Stimulated activated naive CD8-positive, alpha-beta T cell treated with anti-CD3 and anti-CD28 coated beads, Interleukin-15, Interleukin-2, amounts not matched to agents 100 ng/mL and 50 ng/mL, for 24 hours (primary cell): ENCODE results near the gene HMGB1.
A peak's percentile ranks its signal among the peaks of the same experiment; 100 is the strongest.
"Not testable (repeated sequence)": the region's sequence is repeated elsewhere in the genome, so short reads cannot be mapped to it uniquely, and the experiment has no call there.

Experiments used
- H3K27ac Mint-ChIP-seq: one replicate; pipeline ENCODE4 v1.8.0; 2021; ENCODE audit warnings: mild to moderate bottlenecking, mixed read lengths
- H3K27me3 Mint-ChIP-seq: one replicate; pipeline ENCODE4 v1.8.0; 2021; ENCODE audit warnings: mixed read lengths
- H3K36me3 Mint-ChIP-seq: one replicate; pipeline ENCODE4 v1.8.0; 2021; ENCODE audit warnings: low read depth, mixed read lengths
- H3K4me1 Mint-ChIP-seq: one replicate; pipeline ENCODE4 v1.8.0; 2021; ENCODE audit warnings: low read depth, mixed read lengths
- H3K4me3 Mint-ChIP-seq: one replicate; pipeline ENCODE4 v1.8.0; 2021; ENCODE audit warnings: mild to moderate bottlenecking, mixed read lengths
- H3K9me3 Mint-ChIP-seq: one replicate; pipeline ENCODE4 v1.8.0; 2021; ENCODE audit warnings: mixed read lengths

Gene HMGB1

GRCh38 chr13:30480292-30480950 is 14.7 kb upstream of the HMGB1 start:
- Mint-ChIP-seq H3K4me1 (no peaks in the 10 kb centered on the region), H3K9me3 (no peaks in the 10 kb centered on the region), H3K4me3 (no peak overlapping the region), H3K27ac (no peak overlapping the region), H3K27me3 (no peaks in the 10 kb centered on the region), H3K36me3 (no peaks in the 10 kb centered on the region)

GRCh38 chr13:30479883-30480219 is 14.1 kb upstream of the HMGB1 start:
- Mint-ChIP-seq H3K4me3 (no peak overlapping the region), H3K27ac (no peak overlapping the region), H3K9me3 (no peaks in the 10 kb centered on the region), H3K4me1 (no peaks in the 10 kb centered on the region), H3K27me3 (no peaks in the 10 kb centered on the region), H3K36me3 (no peaks in the 10 kb centered on the region)

GRCh38 chr13:30479154-30479882 is 13.6 kb upstream of the HMGB1 start:
- Mint-ChIP-seq H3K27ac (no peak overlapping the region), H3K9me3 (no peaks in the 10 kb centered on the region), H3K36me3 (no peaks in the 10 kb centered on the region), H3K27me3 (no peaks in the 10 kb centered on the region), H3K4me3 (no peak overlapping the region), H3K4me1 (no peaks in the 10 kb centered on the region)

GRCh38 chr13:30477346-30478195 is 11.8 kb upstream of the HMGB1 start:
- H3K36me3 Mint-ChIP-seq: no peaks in the 10 kb centered on the region
- no peaks in the 10 kb centered on the region for H3K4me1 Mint-ChIP-seq

GRCh38 chr13:30473675-30474074 is 7.9 kb upstream of the HMGB1 start:
- no peaks in the 10 kb centered on the region for H3K9me3 Mint-ChIP-seq
- H3K27ac Mint-ChIP-seq: no peak overlapping the region
- H3K27me3 Mint-ChIP-seq: peaks cover 4% of the 10 kb centered on the region
- no peaks in the 10 kb centered on the region for H3K36me3 Mint-ChIP-seq
- no peaks in the 10 kb centered on the region for H3K4me1 Mint-ChIP-seq
- H3K4me3 Mint-ChIP-seq: no peak overlapping the region

More at GRCh38 chr13:30477346-30478195, 11.8 kb upstream of the HMGB1 start:
- no peaks in the 10 kb centered on the region for H3K9me3 Mint-ChIP-seq
- no peak overlapping the region for H3K4me3 Mint-ChIP-seq
- no peaks in the 10 kb centered on the region for H3K27me3 Mint-ChIP-seq
- H3K27ac Mint-ChIP-seq: no peak overlapping the region

GRCh38 chr13:30466841-30467252 is 1.1 kb upstream of the HMGB1 start:
- H3K4me3 Mint-ChIP-seq: peak overlapping the region; percentile 88
- H3K9me3 Mint-ChIP-seq: no peaks in the 10 kb centered on the region
- peak overlapping the region; percentile 2 for H3K27ac Mint-ChIP-seq
- peaks cover 30% of the 10 kb centered on the region for H3K36me3 Mint-ChIP-seq
- peaks cover 27% of the 10 kb centered on the region for H3K4me1 Mint-ChIP-seq
- H3K27me3 Mint-ChIP-seq: peaks cover 4% of the 10 kb centered on the region

- peaks cover 4% of the 10 kb centered on the region for H3K27me3 Mint-ChIP-seq
- H3K36me3 Mint-ChIP-seq: peaks cover 34% of the 10 kb centered on the region
- peak overlapping the region; percentile 99 for H3K27ac Mint-ChIP-seq
- H3K9me3 Mint-ChIP-seq: no peaks in the 10 kb centered on the region
- H3K4me1 Mint-ChIP-seq: peaks cover 32% of the 10 kb centered on the region
- peak overlapping the region; percentile 88 for H3K4me3 Mint-ChIP-seq
Observed at GRCh38 chr13:30466358-30466714, 600 bp upstream of the HMGB1 start.

- Mint-ChIP-seq H3K4me3 (no peak overlapping the region), H3K27me3 (peaks cover 4% of the 10 kb centered on the region), H3K9me3 (no peaks in the 10 kb centered on the region), H3K4me1 (peaks cover 34% of the 10 kb centered on the region), H3K36me3 (peaks cover 36% of the 10 kb centered on the region), H3K27ac (no peak overlapping the region)
Observed at GRCh38 chr13:30465343-30465592, 468 bp downstream of the HMGB1 start.

- Mint-ChIP-seq H3K4me3 (peak overlapping the region; percentile 93), H3K36me3 (peaks cover 39% of the 10 kb centered on the region), H3K9me3 (no peaks in the 10 kb centered on the region), H3K4me1 (peaks cover 34% of the 10 kb centered on the region), H3K27me3 (peaks cover 4% of the 10 kb centered on the region), H3K27ac (peak overlapping the region; percentile 97)
Observed at GRCh38 chr13:30464496-30465342, 1.0 kb downstream of the HMGB1 start.

- Mint-ChIP-seq H3K27ac (peak overlapping the region; percentile 97), H3K9me3 (no peaks in the 10 kb centered on the region), H3K36me3 (peaks cover 47% of the 10 kb centered on the region), H3K4me1 (peaks cover 39% of the 10 kb centered on the region), H3K27me3 (peaks cover under 1% of the 10 kb centered on the region), H3K4me3 (peak overlapping the region; percentile 93)
Observed at GRCh38 chr13:30463787-30464495, 1.8 kb downstream of the HMGB1 start.

- H3K27me3 Mint-ChIP-seq, H3K9me3 Mint-ChIP-seq: not testable (repeated sequence)
- peaks cover 47% of the 10 kb centered on the region for H3K4me1 Mint-ChIP-seq
- H3K36me3 Mint-ChIP-seq: peaks cover 64% of the 10 kb centered on the region
- H3K4me3 Mint-ChIP-seq: peak overlapping the region; percentile 63
- peak overlapping the region; percentile 85 for H3K27ac Mint-ChIP-seq
Observed at GRCh38 chr13:30461279-30462066, 4.3 kb downstream of the HMGB1 start.

GRCh38 chr13:30457306-30457891 is 8.3 kb downstream of the HMGB1 start:
- H3K36me3 Mint-ChIP-seq: peaks cover 40% of the 10 kb centered on the region
- H3K27ac Mint-ChIP-seq: peak overlapping the region; percentile 40
- H3K4me1 Mint-ChIP-seq: peaks cover 45% of the 10 kb centered on the region
- H3K9me3 Mint-ChIP-seq: no peaks in the 10 kb centered on the region
- H3K4me3 Mint-ChIP-seq: no peak overlapping the region
- H3K27me3 Mint-ChIP-seq: no peaks in the 10 kb centered on the region

- peaks cover 30% of the 10 kb centered on the region for H3K36me3 Mint-ChIP-seq
- peak overlapping the region; percentile 38 for H3K27ac Mint-ChIP-seq
- H3K27me3 Mint-ChIP-seq: no peaks in the 10 kb centered on the region
- no peak overlapping the region for H3K4me3 Mint-ChIP-seq
- no peaks in the 10 kb centered on the region for H3K9me3 Mint-ChIP-seq
- H3K4me1 Mint-ChIP-seq: peaks cover 34% of the 10 kb centered on the region
Observed at GRCh38 chr13:30456290-30456689, 9.4 kb downstream of the HMGB1 start.
